DND-41 (cell line): ENCODE measurements around the gene TRAPPC5.

ENCODE experiments used
- CTCF ChIP-seq: IDR thresholded peaks from 2 replicates; pipeline ENCODE4 v1.5.1; 2012; ENCODE audit warnings: borderline replicate concordance, low read length, moderate library complexity, mild to moderate bottlenecking; ENCODE audit not compliant: poor library complexity, severe bottlenecking; ENCODE audit errors: extremely low read depth
- EZH2 ChIP-seq: IDR thresholded peaks from 3 replicates; pipeline ENCODE4 v1.6.1; 2012; ENCODE audit warnings: borderline replicate concordance, low read depth, mild to moderate bottlenecking, moderate library complexity, low read length, inconsistent platforms; ENCODE audit not compliant: severe bottlenecking

GRCh38 chr19:7734220-7735203, 53.9 kb downstream of the TRAPPC5 start:
- no peak for TF ChIP-seq CTCF
- no peak for TF ChIP-seq EZH2
